ENCODE data around the gene EMID1.

DNA sequence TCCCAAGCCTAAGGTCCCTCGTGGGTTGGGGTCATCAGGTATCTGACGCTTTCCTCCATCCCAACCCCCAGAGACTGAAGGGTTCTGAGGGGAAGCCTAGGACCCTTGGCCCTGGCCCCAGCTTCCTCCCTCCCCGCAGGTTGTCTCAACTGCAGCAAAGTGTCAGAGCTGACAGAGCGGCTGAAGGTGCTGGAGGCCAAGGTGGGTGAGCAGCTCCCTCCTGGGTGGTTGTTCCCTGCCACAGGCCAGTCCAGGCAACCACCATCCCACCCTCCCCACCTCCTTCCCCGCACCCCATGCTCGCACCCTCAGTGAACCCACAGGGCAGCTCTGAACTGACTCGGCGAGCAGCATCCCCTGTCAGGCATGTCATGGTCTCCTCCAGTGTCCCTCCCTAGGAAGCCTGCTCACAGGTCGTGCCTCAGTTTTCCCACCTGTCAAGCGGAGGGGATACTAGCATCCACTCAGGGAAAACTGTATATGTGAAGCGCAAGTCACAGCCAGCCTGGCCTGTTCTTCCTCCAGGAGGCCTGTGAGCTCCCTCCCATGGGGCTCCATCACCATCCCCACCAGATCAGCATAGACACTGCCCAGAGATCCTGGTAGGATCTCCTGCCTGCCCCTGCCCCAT lies 20.8 kb downstream of the EMID1 start:
- no peak for TF ChIP-seq EGR1 (IDR thresholded peaks at IDR 0.05; ENCODE audit: low read depth)
- no peak for TF ChIP-seq ZNF274 (IDR thresholded peaks at IDR 0.05; ENCODE audit: low read depth, low read length)
- TF ChIP-seq CTCF (IDR thresholded peaks at IDR 0.05 in 2 of 3, conservative IDR thresholded peaks at IDR 0.05 in 1 of 3; ENCODE audit: borderline replicate concordance in 1 of 3, insufficient read depth in 1 of 3, low read depth in 2 of 3, low read length in 2 of 3) = no peak
- TF ChIP-seq REST (IDR thresholded peaks at IDR 0.05; ENCODE audit: low read depth) = no peak
- no peak for TF ChIP-seq EZH2 (IDR thresholded peaks at IDR 0.05)
- TF ChIP-seq POLR2A (IDR thresholded peaks at IDR 0.05; ENCODE audit: borderline replicate concordance, extremely low read depth, insufficient read depth, insufficient read length) = no peak
- TF ChIP-seq RAD21 (IDR thresholded peaks at IDR 0.05; ENCODE audit: low read depth) = no peak
- no peak for TF ChIP-seq SP1 (IDR thresholded peaks at IDR 0.05; ENCODE audit: low read depth)
- no peak for TF ChIP-seq ELF1 (IDR thresholded peaks at IDR 0.05; ENCODE audit: borderline replicate concordance, low read depth)
- no peak for TF ChIP-seq EZH2phosphoT487 (IDR thresholded peaks at IDR 0.05; ENCODE audit: borderline replicate concordance)
- TF ChIP-seq JUND (IDR thresholded peaks at IDR 0.05) = no peak
- TF ChIP-seq, protein P1, sequence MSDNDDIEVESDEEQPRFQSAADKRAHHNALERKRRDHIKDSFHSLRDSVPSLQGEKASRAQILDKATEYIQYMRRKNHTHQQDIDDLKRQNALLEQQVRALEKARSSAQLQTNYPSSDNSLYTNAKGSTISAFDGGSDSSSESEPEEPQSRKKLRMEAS (IDR thresholded peaks at IDR 0.05) = no peak
